Measurements from ENCODE around the gene TMEM14B.
"Not testable (repeated sequence)": the region's sequence is repeated elsewhere in the genome, so short reads cannot be mapped to it uniquely, and the experiment has no call there.

- not testable (repeated sequence) for TF ChIP-seq CTCF (IDR thresholded peaks at IDR 0.05; ENCODE audit: low read length); EZH2 (IDR thresholded peaks at IDR 0.05; ENCODE audit: borderline replicate concordance, low read length)
Observed at GRCh38 chr6:10750568-10750967, 3.0 kb downstream of the TMEM14B start.
